Thyroid gland (tissue), 4 donors: ENCODE results near the gene HOXC9. TPM values are rescaled to one million over a fixed set of nuclear protein-coding genes. Genes with fewer than 3 reads are reported as not detected.

Experiments used
- DNase-seq, 2 donors: peaks; one replicate each; pipeline ENCODE4 v3.0.0-alpha.2; 2019
- H3K27ac ChIP-seq, 3 donors: fragments of 200-600 bp; sonication (generic); 1 replicate in 2 of 3; 2 replicates in 1 of 3; pipeline ENCODE4 v1.5.1; 2016 to 2019; ENCODE audit warnings: mild to moderate bottlenecking in 1 of 3, moderate library complexity in 1 of 3
- H3K27me3 ChIP-seq: fragments of 200-600 bp; sonication (generic); one replicate; pipeline ENCODE4 v1.5.1; 2019
- H3K36me3 ChIP-seq, 2 donors: fragments of 200-600 bp; sonication (generic); one replicate each; pipeline ENCODE4 v1.5.1; 2016 to 2019
- H3K4me1 ChIP-seq, 2 donors: fragments of 200-600 bp; sonication (generic); one replicate each; pipeline ENCODE4 v1.5.1; 2017 to 2019
- H3K4me3 ChIP-seq, 3 donors: fragments of 200-600 bp; sonication (generic); replicated peaks in 1 of 3; 1 replicate in 2 of 3; 2 replicates in 1 of 3; pipeline ENCODE4 v1.5.1; 2016; ENCODE audit warnings: mild to moderate bottlenecking in 1 of 3
- H3K9me3 ChIP-seq: fragments of 200-600 bp; sonication (generic); one replicate; pipeline ENCODE4 v1.5.1; 2017
- CTCF ChIP-seq, 6 experiments: fragments of 200-600 bp in 3 of 6; fragments of 450-650 bp in 3 of 6; sonication (generic) in 3 of 6; IDR thresholded peaks; one replicate each; pipeline ENCODE4 v1.5.1; 2016 to 2019; ENCODE audit warnings: antibody characterized with exemption in 6 of 6, mild to moderate bottlenecking in 2 of 6, inconsistent platforms in 1 of 6, moderate library complexity in 1 of 6
- POLR2A ChIP-seq, 2 donors: fragments of 450-650 bp; IDR thresholded peaks; one replicate each; pipeline ENCODE4 v1.6.1; 2017; ENCODE audit warnings: antibody characterized with exemption in 2 of 2, mild to moderate bottlenecking in 2 of 2, moderate library complexity in 1 of 2
- WGBS, 2 donors: methylation state at CpG; one replicate each; pipeline ENCODE4 v1.1.5; 2017; 5-methylcytosine and 5-hydroxymethylcytosine counted together
- intact Hi-C: fragments of 100-400 bp; cut with DNase I; formaldehyde crosslinking; loops from one replicate; pipeline ENCODE4 v1.15.1; 2023
- total RNA-seq, 4 donors: library from RNA; depleted of rRNA; stranded (reverse); fragments of >200 nt; gene quantifications; one replicate each; pipeline ENCODE4 v1.2.3, GENCODE V29; 2016

HOXC9 gene
- total RNA-seq, 4 donors from 2014 or later = 0.22 to 0.27 TPM; not detected in 2

DNA sequence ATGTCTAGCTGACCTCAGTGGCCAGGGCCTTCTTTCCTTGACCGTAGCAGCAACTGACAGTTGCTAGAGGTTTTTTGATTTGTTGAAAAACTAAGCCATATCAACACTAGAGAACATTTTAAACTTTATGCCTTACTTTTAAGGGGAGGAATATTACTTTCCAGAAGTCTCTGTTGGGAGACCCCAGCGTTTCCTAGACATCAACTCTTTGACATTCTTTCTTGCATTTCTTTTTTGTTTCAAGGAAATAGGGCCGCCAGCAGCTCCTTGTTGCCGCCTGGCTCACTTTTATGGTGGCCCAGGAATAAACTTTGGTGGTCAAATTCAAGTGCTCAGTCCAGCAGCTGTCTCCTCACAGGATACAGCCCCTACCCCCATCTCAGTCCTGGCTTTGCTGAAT is 29.5 kb upstream of the HOXC9 start:
- H3K4me3 ChIP-seq = no peak overlapping the region
- H3K4me1 ChIP-seq = peaks cover 9 to 28% of the 10 kb centered on the region in 2 donors
- no peak for TF ChIP-seq CTCF (IDR thresholded peaks at IDR 0.05)
- TF ChIP-seq POLR2A (IDR thresholded peaks at IDR 0.05) = no peak
- no peak overlapping the region for H3K27ac ChIP-seq
- no peaks in the 10 kb centered on the region for H3K9me3 ChIP-seq
- peaks cover 80% of the 10 kb centered on the region for H3K27me3 ChIP-seq
- intact Hi-C loops = no loop called here
- DNase-seq = no peak
- 16 to 20% methylated on average over 4 of the region's 4 CpGs for WGBS, 2 donors
- no peaks in the 10 kb centered on the region for H3K36me3 ChIP-seq

DNA sequence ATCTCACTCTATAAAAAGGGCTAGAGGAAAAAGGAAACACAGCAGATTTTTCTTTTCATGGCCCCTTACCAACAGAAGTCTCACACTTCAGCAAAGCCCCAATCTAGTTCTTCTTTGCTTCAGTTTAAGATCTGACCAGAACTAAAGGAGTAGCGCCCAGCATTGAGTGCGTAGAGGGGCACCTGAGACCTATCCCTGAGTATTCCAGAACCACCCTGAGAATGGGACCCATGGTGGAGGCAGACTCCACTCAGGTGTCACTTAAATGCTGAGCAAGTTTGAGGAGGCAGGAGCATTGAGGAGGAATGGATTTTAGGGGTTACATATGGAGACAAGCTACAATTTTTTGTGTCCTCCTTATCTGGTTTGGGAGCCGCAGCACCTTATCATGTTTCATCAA is 28.8 kb upstream of the HOXC9 start:
- H3K4me3 ChIP-seq = no peak overlapping the region
- H3K36me3 ChIP-seq = no peaks in the 10 kb centered on the region
- intact Hi-C loops = no loop called here
- no peak for TF ChIP-seq CTCF (IDR thresholded peaks at IDR 0.05)
- no peak for TF ChIP-seq POLR2A (IDR thresholded peaks at IDR 0.05)
- H3K27ac ChIP-seq = no peak overlapping the region
- WGBS, 2 donors = 45 to 65% methylated on average over 3 of the region's 3 CpGs
- peaks cover 78% of the 10 kb centered on the region for H3K27me3 ChIP-seq
- no peak for DNase-seq
- no peaks in the 10 kb centered on the region for H3K9me3 ChIP-seq
- peaks cover 9 to 30% of the 10 kb centered on the region in 2 donors for H3K4me1 ChIP-seq

- H3K27me3 ChIP-seq = peaks cover 77% of the 10 kb centered on the region
- TF ChIP-seq CTCF (IDR thresholded peaks at IDR 0.05) (no peak), POLR2A (IDR thresholded peaks at IDR 0.05) (no peak)
- DNase-seq = no peak
- H3K9me3 ChIP-seq = no peaks in the 10 kb centered on the region
- WGBS, 2 donors = 27 to 28% methylated on average over 2 of the region's 2 CpGs
- no peak overlapping the region for H3K27ac ChIP-seq
- H3K4me1 ChIP-seq = peaks cover 9 to 26% of the 10 kb centered on the region in 2 donors
- H3K36me3 ChIP-seq = no peaks in the 10 kb centered on the region
- intact Hi-C loops = no loop called here
- H3K4me3 ChIP-seq = no peak overlapping the region
These were observed 28.3 kb upstream of the HOXC9 start for GRCh38 chr12:53971686-53972085.

GRCh38 chr12:53972152-53972702 is 27.7 kb upstream of the HOXC9 start:
- H3K27me3 ChIP-seq = peaks cover 79% of the 10 kb centered on the region
- H3K9me3 ChIP-seq = no peaks in the 10 kb centered on the region
- H3K4me3 ChIP-seq = no peak overlapping the region
- H3K27ac ChIP-seq = no peak overlapping the region
- peaks cover 9 to 26% of the 10 kb centered on the region in 2 donors for H3K4me1 ChIP-seq
- 17 to 18% methylated on average over 9 of the region's 9 CpGs for WGBS, 2 donors
- TF ChIP-seq POLR2A (IDR thresholded peaks at IDR 0.05) = no peak
- no peak for TF ChIP-seq CTCF (IDR thresholded peaks at IDR 0.05)
- intact Hi-C loops = no loop called here
- DNase-seq = no peak
- no peaks in the 10 kb centered on the region for H3K36me3 ChIP-seq

GRCh38 chr12:53972722-53973235 is 27.2 kb upstream of the HOXC9 start, which contains the start of gene HOXC11:
HOXC11 (plus strand) TSS chr12:53973126; CDS start chr12:53973242, 116 bp downstream.
- H3K27ac ChIP-seq = no peak within 1 kb of the TSS
- H3K4me1 ChIP-seq = peaks cover 9 to 26% of the 10 kb centered on the region in 2 donors
- no peak for DNase-seq
- intact Hi-C loops = no loop called here
- H3K9me3 ChIP-seq = no peaks in the 10 kb centered on the region
- peaks cover 85% of the 10 kb centered on the region for H3K27me3 ChIP-seq
- H3K4me3 ChIP-seq = no peak within 1 kb of the TSS
- no peaks in the 10 kb centered on the region for H3K36me3 ChIP-seq
- TF ChIP-seq POLR2A (IDR thresholded peaks at IDR 0.05) (no peak), CTCF (IDR thresholded peaks at IDR 0.05) (no peak)
- WGBS, 2 donors = 11 to 12% methylated on average over 16 to 19 of the region's 21 CpGs
